HG03442 (cell line): ENCODE results near the gene NACC1.
"Not testable (repeated sequence)": the region's sequence is repeated elsewhere in the genome, so short reads cannot be mapped to it uniquely, and the experiment has no call there.

ENCODE experiments used
- ATAC-seq: cut with Tn5 transposase; IDR thresholded peaks from one replicate; pipeline ENCODE4 v1.9.1; 2021; ENCODE audit warnings: mild to moderate bottlenecking, moderate library complexity; ENCODE audit not compliant: unreplicated experiment

Gene NACC1

GRCh38 chr19:13160557-13160956, 42.5 kb downstream of the NACC1 start:
- ATAC-seq: no peak

GRCh38 chr19:13162724-13163608, 44.9 kb downstream of the NACC1 start:
- ATAC-seq: peak; percentile 41

- ATAC-seq: no peak
Observed at GRCh38 chr19:13163609-13164342, 45.7 kb downstream of the NACC1 start.

GRCh38 chr19:13164343-13165161, 46.5 kb downstream of the NACC1 start:
- ATAC-seq: no peak

DNA sequence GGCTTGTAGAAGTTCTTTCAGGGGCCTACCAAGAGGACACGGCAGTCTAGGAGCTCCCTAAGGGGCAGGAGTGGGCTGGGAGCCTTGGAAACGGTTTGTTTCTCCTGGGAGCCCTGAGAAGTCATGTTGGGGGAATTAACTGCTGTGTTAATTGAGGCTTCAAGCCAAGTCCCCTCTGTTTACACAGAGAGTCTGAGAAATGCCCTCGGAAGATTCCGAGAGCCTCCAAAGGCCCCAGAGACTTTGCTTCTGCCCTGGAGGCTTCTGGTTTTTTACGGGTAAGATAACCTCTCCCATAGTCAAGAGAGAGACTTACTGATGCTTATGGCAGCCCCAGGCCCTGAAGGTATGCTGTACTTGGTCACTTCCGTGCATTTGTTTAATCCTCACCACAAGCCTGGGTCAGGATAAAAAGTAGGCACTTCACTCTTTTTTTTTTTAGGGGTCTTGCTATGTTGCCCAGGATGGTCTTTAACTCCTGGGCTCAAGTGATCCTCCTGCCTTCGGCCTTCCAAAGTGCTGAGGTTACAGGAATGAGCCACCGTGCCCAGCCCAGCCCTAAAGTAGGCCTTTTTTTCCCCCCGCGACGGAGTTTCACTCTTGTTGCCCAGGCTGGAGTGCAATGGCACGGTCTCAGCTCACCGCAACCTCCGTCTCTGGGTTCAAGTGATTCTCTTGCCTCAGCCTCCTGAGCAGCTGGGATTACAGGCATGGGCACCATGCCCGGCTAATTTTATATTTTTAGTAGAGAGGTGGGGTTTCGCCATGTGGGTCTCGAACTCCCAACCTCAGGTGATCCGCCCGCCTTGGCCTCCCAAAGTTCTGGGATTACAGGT, 47.3 kb downstream of the NACC1 start:
- no peak for ATAC-seq

GRCh38 chr19:13166151-13166550, 48.1 kb downstream of the NACC1 start:
- ATAC-seq: not testable (repeated sequence)

DNA sequence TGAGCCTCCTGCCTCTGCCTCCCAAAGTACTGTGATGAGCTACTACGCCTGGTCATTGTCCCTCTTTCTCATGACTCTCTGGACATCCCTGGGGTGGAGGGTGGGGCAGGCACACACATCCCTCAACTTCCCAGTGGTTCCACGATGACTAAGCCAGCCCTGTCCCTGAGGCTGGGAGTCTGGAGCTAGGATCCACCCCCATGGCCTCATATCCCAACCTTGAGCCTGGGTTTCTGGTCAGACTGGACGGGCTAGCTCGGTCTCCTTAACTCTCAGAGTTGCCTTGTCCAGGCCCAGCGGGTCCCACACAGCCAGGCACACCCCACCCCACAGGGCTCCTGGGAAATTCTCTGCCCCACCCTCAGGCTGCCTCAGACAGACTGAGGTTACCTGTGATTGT, 51.7 kb downstream of the NACC1 start:
- ATAC-seq: no peak

- ATAC-seq: no peak
Observed at GRCh38 chr19:13171146-13171545, 53.1 kb downstream of the NACC1 start.

- no peak for ATAC-seq
Observed at GRCh38 chr19:13172346-13173138, 54.5 kb downstream of the NACC1 start.

GRCh38 chr19:13173139-13173737, 55.2 kb downstream of the NACC1 start:
- no peak for ATAC-seq

GRCh38 chr19:13176345-13176744, 58.3 kb downstream of the NACC1 start:
- ATAC-seq: no peak

GRCh38 chr19:13177584-13177983, 59.5 kb downstream of the NACC1 start:
- ATAC-seq: not testable (repeated sequence)

GRCh38 chr19:13178291-13178690, 60.2 kb downstream of the NACC1 start:
- ATAC-seq: not testable (repeated sequence)

GRCh38 chr19:13181747-13182388, 63.8 kb downstream of the NACC1 start:
- ATAC-seq: peak; percentile 35

GRCh38 chr19:13184926-13185325, 66.9 kb downstream of the NACC1 start:
- ATAC-seq: not testable (repeated sequence)

DNA sequence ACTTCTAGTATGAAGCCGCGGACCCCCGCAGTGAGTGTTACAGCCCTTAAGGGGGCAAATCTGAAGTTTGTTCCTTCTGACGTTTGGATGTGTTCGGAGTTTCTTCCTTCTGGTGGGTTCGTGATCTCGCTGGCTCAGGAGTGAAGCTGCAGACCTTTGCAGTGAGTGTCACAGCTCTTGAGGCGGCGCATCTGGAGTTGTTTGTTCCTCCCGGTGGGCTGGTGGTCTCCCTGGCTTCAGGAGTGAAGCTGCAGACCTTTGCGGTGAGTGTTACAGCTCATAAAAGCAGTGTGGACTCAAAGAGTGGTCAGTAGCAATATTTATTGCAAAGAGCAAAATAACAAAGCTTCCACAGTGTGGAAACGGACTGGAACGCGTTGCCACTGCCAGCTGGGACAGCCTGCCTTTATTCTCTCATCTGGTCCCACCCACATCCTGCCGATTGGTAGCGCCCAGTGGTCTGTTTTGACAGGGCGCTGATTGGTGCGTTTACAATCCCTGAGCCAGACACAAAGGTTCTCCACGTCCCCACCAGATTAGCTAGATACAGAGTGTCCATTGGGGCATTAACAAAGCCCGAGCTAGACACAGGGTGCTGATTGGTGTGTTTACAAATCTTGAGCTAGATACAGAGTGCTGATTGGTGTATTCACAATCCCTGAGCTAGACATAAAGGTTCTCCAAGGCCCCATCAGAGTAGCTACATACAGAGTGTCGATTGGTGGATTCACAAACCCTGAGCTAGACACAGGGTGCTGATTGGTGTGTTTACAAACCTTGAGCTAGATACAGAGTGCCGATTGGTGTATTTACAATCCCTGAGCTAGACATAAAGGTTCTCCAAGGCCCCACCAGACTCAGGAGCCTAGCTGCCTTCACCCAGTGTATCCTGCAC, 67.9 kb downstream of the NACC1 start:
- ATAC-seq: not testable (repeated sequence)

- ATAC-seq: not testable (repeated sequence)
Observed at GRCh38 chr19:13186688-13187087, 68.6 kb downstream of the NACC1 start.

DNA sequence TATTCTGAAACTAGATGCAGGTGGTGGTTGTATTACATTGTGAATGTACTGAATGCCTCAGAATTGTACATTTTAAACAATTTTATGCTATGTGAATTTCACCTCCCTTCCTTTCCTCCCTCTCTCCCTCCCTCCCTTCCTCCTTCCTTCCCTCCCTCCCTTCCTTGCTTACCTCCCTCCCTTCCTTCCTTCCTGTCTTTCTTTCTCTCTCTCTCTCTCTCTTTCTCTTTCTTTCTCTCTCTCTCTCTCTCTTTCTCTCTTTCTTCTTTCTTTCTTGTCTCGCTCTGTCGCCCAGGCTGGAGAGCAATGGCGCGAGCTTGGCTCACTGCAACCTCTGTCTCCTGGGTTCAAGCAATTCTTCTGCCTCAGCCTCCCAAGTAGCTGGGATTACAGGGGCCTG, 69.4 kb downstream of the NACC1 start:
- no peak for ATAC-seq
